ENCODE measurements around the gene AMD1. TPM values are rescaled to one million over a fixed set of nuclear protein-coding genes. Genes with fewer than 3 reads are reported as not detected.

The AMD1 gene

Small RNAs within 50 kb of the gene (small RNA-seq; reads per million reads assigned to genes)
- not detected for gene RNU6-1115P
- 0.91 reads per million, percentile 25 among the genes with 10 or more reads in this experiment for gene SNORA40C
